ENCODE results near the gene TSSK3. TPM values are rescaled to one million over a fixed set of nuclear protein-coding genes. Genes with fewer than 3 reads are reported as not detected.

TSSK3 gene, protein sequence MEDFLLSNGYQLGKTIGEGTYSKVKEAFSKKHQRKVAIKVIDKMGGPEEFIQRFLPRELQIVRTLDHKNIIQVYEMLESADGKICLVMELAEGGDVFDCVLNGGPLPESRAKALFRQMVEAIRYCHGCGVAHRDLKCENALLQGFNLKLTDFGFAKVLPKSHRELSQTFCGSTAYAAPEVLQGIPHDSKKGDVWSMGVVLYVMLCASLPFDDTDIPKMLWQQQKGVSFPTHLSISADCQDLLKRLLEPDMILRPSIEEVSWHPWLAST
- total RNA-seq, result 1 to 10 TPM in 3 of 4 donors, not detected in 1; 1.5 to 2.2 (median 2.1) TPM
- 1 to 10 TPM in 1 of 3 donors, not detected in 2; 1.1 TPM for polyA plus RNA-seq

DNA sequence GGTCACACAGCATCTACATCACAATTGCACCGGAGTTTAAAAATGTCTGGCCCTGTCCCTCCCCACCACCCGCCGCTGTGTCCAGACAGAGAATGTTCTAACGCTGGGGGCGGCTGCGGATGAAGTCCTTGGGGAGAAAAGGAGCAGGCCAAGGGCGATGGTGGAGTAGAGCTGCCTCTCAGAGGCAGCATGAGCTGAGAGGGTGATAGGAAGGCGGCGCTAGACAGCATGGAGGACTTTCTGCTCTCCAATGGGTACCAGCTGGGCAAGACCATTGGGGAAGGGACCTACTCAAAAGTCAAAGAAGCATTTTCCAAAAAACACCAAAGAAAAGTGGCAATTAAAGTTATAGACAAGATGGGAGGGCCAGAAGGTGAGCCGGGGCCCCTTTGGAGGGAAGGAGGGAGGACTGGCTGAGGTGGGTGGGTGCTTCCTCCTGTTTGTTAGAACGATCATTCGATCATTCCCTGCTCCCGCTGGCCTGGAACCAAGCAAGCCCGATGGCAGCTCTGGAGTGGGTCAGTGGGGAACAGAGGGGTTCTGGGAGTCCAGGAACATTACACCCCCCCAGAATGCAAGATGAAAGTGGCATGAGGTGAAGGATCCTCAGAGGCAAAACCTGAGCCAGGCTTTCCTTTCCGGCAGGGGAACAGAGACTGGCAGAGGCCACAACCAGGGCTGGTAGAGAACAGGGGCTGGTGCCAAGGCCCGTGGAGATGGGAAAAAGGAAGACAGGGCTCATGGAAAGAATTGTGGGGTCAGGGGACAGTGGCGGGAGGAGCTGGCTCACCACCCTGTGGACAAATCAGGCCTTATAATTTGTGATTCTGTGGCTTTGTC is at the start of gene TSSK3, which contains the start of gene FAM229A:
Gene TSSK3 (plus strand): TSS at position 66 of the 840 bp plus-strand sequence. CDS start 163 bp downstream, at position 229.
Gene FAM229A (minus strand): TSS at position 12 of the 840 bp plus-strand sequence. CDS start 394 bp downstream, outside the sequence.
- peak within 1 kb of the TSS in 3 of 4 donors; percentile 39 to 51 (median 46) for H3K4me3 ChIP-seq
- H3K9me3 ChIP-seq, result no peaks in the 10 kb centered on the region
- peaks cover 0 to 21% (median 18%) of the 10 kb centered on the region in 4 donors for H3K4me1 ChIP-seq
- TF ChIP-seq POLR2A (IDR thresholded peaks at IDR 0.05) (no peak), CTCF (IDR thresholded peaks at IDR 0.05) (no peak), POLR2AphosphoS5 (IDR thresholded peaks at IDR 0.05) (peak in 1 of 4 donors; percentile 4), EP300 (IDR thresholded peaks at IDR 0.05) (no peak)
- intact Hi-C loops (cut with DNase I), result no loop called here
- WGBS, 2 donors, result 76 to 80% methylated on average over 17 of the region's 17 CpGs
- peak within 1 kb of the TSS in 1 of 4 donors; percentile 52 for H3K27ac ChIP-seq
- DNase-seq, result no peak
- no peaks in the 10 kb centered on the region for H3K27me3 ChIP-seq
- peaks cover 24 to 49% (median 27%) of the 10 kb centered on the region in 4 donors for H3K36me3 ChIP-seq

DNA sequence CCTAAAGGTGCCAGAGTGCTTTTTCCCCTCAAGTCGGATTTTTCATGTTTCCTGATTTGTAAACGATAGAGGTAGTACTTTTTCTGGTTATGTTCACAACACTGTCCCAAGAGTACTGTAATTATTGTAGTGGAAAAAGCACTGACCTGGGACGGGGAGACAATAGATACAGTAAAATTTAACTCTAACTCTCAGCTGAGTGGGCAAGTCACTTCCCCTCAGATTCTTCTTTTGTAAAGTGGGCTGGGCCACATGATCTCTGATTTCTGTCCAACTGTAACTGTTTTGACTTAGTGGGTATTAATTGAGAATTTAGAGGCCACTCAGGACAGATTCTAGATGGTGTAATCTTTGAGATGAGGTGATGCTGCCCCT is 45.4 kb upstream of the TSSK3 start:
- no peaks in the 10 kb centered on the region for H3K27me3 ChIP-seq
- TF ChIP-seq POLR2AphosphoS5 (IDR thresholded peaks at IDR 0.05) (no peak), POLR2A (IDR thresholded peaks at IDR 0.05) (no peak), CTCF (IDR thresholded peaks at IDR 0.05) (no peak), EP300 (IDR thresholded peaks at IDR 0.05) (no peak)
- H3K4me1 ChIP-seq, result no peaks in the 10 kb centered on the region
- no peak overlapping the region for H3K27ac ChIP-seq
- no peak for DNase-seq
- 34 to 51% methylated on average over 3 of the region's 3 CpGs for WGBS, 2 donors
- no peak overlapping the region for H3K4me3 ChIP-seq
- no peaks in the 10 kb centered on the region for H3K9me3 ChIP-seq
- peaks cover 0 to 48% (median 15%) of the 10 kb centered on the region in 4 donors for H3K36me3 ChIP-seq
- intact Hi-C loops (cut with DNase I), result no loop called here

DNA sequence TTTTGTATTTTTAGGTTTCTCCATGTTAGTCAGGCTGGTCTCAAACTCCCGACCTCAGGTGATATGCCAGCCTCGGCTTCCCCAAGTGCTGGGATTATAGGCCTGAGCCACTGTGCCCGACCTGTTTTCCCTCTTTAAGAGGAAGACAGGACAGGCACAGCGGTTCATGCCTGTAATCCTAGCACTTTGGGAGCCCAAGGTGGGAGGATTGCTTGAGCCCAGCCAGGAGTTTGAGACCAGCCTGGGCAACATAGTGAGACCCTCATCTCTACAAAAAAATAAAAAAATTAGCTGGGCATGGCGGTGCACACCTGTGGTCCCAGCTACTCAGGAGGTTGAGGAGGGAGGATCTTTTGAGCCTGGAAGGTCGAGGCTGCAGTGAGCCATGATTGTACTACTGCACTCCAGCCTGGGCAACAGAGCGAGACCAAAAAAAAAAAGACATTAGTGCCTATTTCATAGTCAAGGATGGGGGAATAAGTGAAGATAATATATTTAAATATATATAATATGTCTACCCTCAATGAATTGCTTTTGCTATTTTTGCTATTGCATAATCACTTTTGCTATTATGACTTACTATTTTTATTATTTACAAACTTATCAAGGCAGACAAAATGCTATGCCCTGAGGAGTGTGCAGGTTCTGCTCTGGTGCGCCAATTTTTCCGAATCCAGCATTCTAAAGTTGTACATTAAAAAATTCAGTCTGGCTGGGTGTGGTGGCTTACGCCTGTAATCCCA is 44.0 kb upstream of the TSSK3 start:
- intact Hi-C loops (cut with DNase I), result no loop called here
- Histone ChIP-seq H3K4me1 (no peaks in the 10 kb centered on the region), H3K36me3 (peaks cover 0 to 49% (median 15%) of the 10 kb centered on the region in 4 donors), H3K9me3 (no peaks in the 10 kb centered on the region), H3K27ac (no peak overlapping the region), H3K4me3 (no peak overlapping the region), H3K27me3 (no peaks in the 10 kb centered on the region)
- 92 to 96% methylated on average over 10 of the region's 10 CpGs for WGBS, 2 donors
- TF ChIP-seq POLR2A (IDR thresholded peaks at IDR 0.05) (no peak), EP300 (IDR thresholded peaks at IDR 0.05) (no peak), POLR2AphosphoS5 (IDR thresholded peaks at IDR 0.05) (no peak), CTCF (IDR thresholded peaks at IDR 0.05) (no peak)
- DNase-seq, result no peak

- Histone ChIP-seq H3K4me3 (no peak overlapping the region), H3K4me1 (no peaks in the 10 kb centered on the region), H3K36me3 (peaks cover 0 to 76% (median 20%) of the 10 kb centered on the region in 4 donors), H3K9me3 (no peaks in the 10 kb centered on the region), H3K27ac (peak overlapping the region in 1 of 4 donors; percentile 8), H3K27me3 (no peaks in the 10 kb centered on the region)
- TF ChIP-seq EP300 (IDR thresholded peaks at IDR 0.05), result no peak
- DNase-seq, result peak; percentile 14
- intact Hi-C loops (cut with DNase I), result no loop called here
- WGBS, 2 donors, result 4 to 36% methylated on average over 5 of the region's 5 CpGs
These were observed 40.5 kb upstream of the TSSK3 start for GRCh38 chr1:32321712-32322291.
